ENCODE data around the gene OR52H1. TPM values are rescaled to one million over a fixed set of nuclear protein-coding genes. Genes with fewer than 3 reads are reported as not detected.

OR52H1 gene
- total and polyA plus RNA-seq, 4 donors = 0.78 to 0.96 TPM; not detected in 2

DNA sequence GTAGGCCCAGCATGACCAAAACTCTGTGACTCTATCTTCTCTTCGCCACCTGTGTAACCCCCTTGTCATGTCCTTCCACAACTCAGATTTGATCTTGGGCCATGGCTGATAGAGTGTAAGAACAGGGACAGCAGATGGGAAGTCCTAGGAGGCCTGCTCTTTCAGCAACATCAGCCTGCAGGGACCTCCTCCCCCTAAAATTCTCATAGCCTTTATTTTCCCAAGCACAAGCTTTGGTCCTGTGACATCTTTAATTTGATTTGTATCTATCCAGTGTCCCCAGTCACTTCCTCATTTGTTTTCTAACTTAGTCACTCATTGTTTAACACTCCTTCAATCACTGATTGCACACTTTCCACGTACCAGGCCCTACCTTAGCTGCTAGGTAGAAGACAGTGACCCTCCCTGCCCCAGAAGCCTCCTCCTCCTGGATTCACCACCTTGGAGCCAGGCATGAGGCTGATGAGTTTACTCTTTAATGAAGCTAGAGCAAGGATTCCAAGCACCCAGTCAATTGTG is 43.9 kb downstream of the OR52H1 start:
- Histone ChIP-seq H3K27ac (ENCODE audit: low read depth in 1 of 2, low read length in 2 of 2) (no peak overlapping the region), H3K4me1 (ENCODE audit: control insufficient read depth in 1 of 2, insufficient read depth in 2 of 2, low read length in 2 of 2) (no peaks in the 10 kb centered on the region), H3K9me3 (ENCODE audit: control insufficient read depth, low read length) (no peaks in the 10 kb centered on the region), H3K4me3 (ENCODE audit: low read length in 2 of 2) (no peak overlapping the region), H3K36me3 (ENCODE audit: control insufficient read depth in 1 of 2, insufficient read depth in 2 of 2, low read length in 1 of 2) (no peaks in the 10 kb centered on the region), H3K27me3 (ENCODE audit: control insufficient read depth in 1 of 2, insufficient read depth in 2 of 2, low read length in 1 of 2) (no peaks in the 10 kb centered on the region)
- 80 to 87% methylated on average over 2 of the region's 2 CpGs for WGBS, 2 donors
- intact Hi-C loops (cut with DNase I) = no loop called here
- ATAC-seq (ENCODE audit: low FRiP score) (no peak), DNase-seq (no peak)

DNA sequence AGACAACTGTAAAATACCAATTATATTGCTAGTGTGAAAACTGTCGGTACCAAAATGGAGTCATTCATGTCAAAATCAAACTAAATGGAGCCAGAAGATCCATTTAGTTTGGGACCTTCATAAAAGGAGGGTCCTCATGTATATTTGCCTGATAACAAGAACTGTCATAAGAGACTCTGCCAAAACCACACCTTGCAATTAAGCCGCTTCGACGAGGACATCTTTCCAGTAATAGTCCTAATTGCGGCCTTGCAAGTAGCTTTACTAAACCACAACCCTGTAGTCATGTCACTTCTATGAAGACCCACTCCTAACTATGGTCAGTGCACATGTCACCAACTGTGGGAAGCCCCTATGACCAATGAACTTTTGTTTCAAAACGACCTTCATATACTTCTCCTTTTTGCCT is 47.9 kb downstream of the OR52H1 start:
- H3K36me3 ChIP-seq (ENCODE audit: control insufficient read depth in 1 of 2, insufficient read depth in 2 of 2, low read length in 1 of 2) = no peaks in the 10 kb centered on the region
- no peak for ATAC-seq (ENCODE audit: low FRiP score)
- no peaks in the 10 kb centered on the region for H3K4me1 ChIP-seq (ENCODE audit: control insufficient read depth in 1 of 2, insufficient read depth in 2 of 2, low read length in 2 of 2)
- H3K4me3 ChIP-seq (ENCODE audit: low read length in 2 of 2) = no peak overlapping the region
- no peaks in the 10 kb centered on the region for H3K27me3 ChIP-seq (ENCODE audit: control insufficient read depth in 1 of 2, insufficient read depth in 2 of 2, low read length in 1 of 2)
- intact Hi-C loops (cut with DNase I) = no loop called here
- no peak overlapping the region for H3K27ac ChIP-seq (ENCODE audit: low read depth in 1 of 2, low read length in 2 of 2)
- 83 to 87% methylated on average over 6 of the region's 6 CpGs for WGBS, 2 donors
- no peak for DNase-seq
- H3K9me3 ChIP-seq (ENCODE audit: control insufficient read depth, low read length) = peaks cover 2% of the 10 kb centered on the region

DNA sequence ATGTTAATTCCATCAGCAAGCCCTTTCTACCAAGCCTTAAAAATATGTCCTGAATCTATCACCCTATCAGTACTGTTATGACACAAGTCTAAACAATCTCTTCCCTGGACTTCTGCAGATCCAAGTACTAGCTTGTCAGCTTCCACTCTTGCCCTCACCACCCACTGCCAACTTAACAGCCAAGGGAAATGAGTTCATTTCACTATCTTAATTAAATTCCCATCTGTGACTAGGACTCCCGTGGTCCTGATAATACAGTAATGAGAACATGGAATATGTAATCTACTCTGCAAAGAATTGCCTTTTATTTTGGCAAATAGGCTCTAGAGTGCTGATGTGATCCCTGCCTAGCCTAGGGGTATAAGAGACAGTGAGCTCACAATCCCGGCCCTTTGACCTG is 48.7 kb downstream of the OR52H1 start:
- DNase-seq = no peak
- Histone ChIP-seq H3K9me3 (ENCODE audit: control insufficient read depth, low read length) (peaks cover 2% of the 10 kb centered on the region), H3K36me3 (ENCODE audit: control insufficient read depth in 1 of 2, insufficient read depth in 2 of 2, low read length in 1 of 2) (no peaks in the 10 kb centered on the region), H3K4me1 (ENCODE audit: control insufficient read depth in 1 of 2, insufficient read depth in 2 of 2, low read length in 2 of 2) (no peaks in the 10 kb centered on the region), H3K27me3 (ENCODE audit: control insufficient read depth in 1 of 2, insufficient read depth in 2 of 2, low read length in 1 of 2) (no peaks in the 10 kb centered on the region), H3K27ac (ENCODE audit: low read depth in 1 of 2, low read length in 2 of 2) (no peak overlapping the region), H3K4me3 (ENCODE audit: low read length in 2 of 2) (no peak overlapping the region)
- intact Hi-C loops (cut with DNase I) = no loop called here
- ATAC-seq (ENCODE audit: low FRiP score) = no peak
- WGBS, 2 donors = 41 to 46% methylated on average over 2 of the region's 2 CpGs

Other genes starting within 250 kb of the OR52H1 start
- not detected for gene OR51B4, start 246.6 kb downstream of the OR52H1 start, total RNA-seq
- not detected for gene OR51B4, start 246.6 kb downstream of the OR52H1 start, polyA plus RNA-seq
- gene OR51B2, start 224.2 kb downstream of the OR52H1 start, total RNA-seq = not detected
- gene OR51B2, start 224.2 kb downstream of the OR52H1 start, polyA plus RNA-seq = not detected
- gene OR51B5, start 205.0 kb downstream of the OR52H1 start, total RNA-seq = 1 to 10 TPM in 1 of 2 donors, under 1 TPM in 1; 0.71 to 1.2 TPM
- gene OR51B5, start 205.0 kb downstream of the OR52H1 start, polyA plus RNA-seq = not detected
- not detected for gene OR51B6, start 197.0 kb downstream of the OR52H1 start, total RNA-seq
- not detected for gene OR51B6, start 197.0 kb downstream of the OR52H1 start, polyA plus RNA-seq
- not detected for gene OR51M1, start 164.7 kb downstream of the OR52H1 start, total RNA-seq
- not detected for gene OR51M1, start 164.7 kb downstream of the OR52H1 start, polyA plus RNA-seq
- gene OR51Q1, start 126.4 kb downstream of the OR52H1 start, total RNA-seq = not detected
- 1 to 10 TPM in 1 of 2 donors, not detected in 1; 1.4 TPM for gene OR51Q1, start 126.4 kb downstream of the OR52H1 start, polyA plus RNA-seq
- under 1 TPM; 0.42 to 0.49 TPM for gene OR51I1, start 107.0 kb downstream of the OR52H1 start, total RNA-seq
- not detected for gene OR51I1, start 107.0 kb downstream of the OR52H1 start, polyA plus RNA-seq
- gene OR51I2, start 99.2 kb downstream of the OR52H1 start, total RNA-seq = not detected
- gene OR51I2, start 99.2 kb downstream of the OR52H1 start, polyA plus RNA-seq = not detected
- not detected for gene OR52D1, start 59.9 kb downstream of the OR52H1 start, total RNA-seq
- not detected for gene OR52D1, start 59.9 kb downstream of the OR52H1 start, polyA plus RNA-seq
- gene UBQLN3, start 38.6 kb downstream of the OR52H1 start, total RNA-seq = under 1 TPM; 0.71 to 0.99 TPM
- gene UBQLN3, start 38.6 kb downstream of the OR52H1 start, polyA plus RNA-seq = not detected
- 1 to 10 TPM in 1 of 2 donors, under 1 TPM in 1; 0.88 to 1.3 TPM for gene UBQLNL, start 31.8 kb downstream of the OR52H1 start, total RNA-seq
- gene UBQLNL, start 31.8 kb downstream of the OR52H1 start, polyA plus RNA-seq = 1 to 10 TPM in 1 of 2 donors, not detected in 1; 1.6 TPM
- not detected for gene OR52B6, start 32.3 kb upstream of the OR52H1 start, total RNA-seq
- gene OR52B6, start 32.3 kb upstream of the OR52H1 start, polyA plus RNA-seq = not detected
- 1 to 10 TPM; 2.1 to 5.1 TPM for gene TRIM6, start 48.1 kb upstream of the OR52H1 start, total RNA-seq
- 1 to 10 TPM; 3.6 to 6.3 TPM for gene TRIM6, start 48.1 kb upstream of the OR52H1 start, polyA plus RNA-seq
- gene TRIM34, start 76.5 kb upstream of the OR52H1 start, total RNA-seq = 1 to 10 TPM; 5.6 to 9.2 TPM
- gene TRIM34, start 76.5 kb upstream of the OR52H1 start, polyA plus RNA-seq = 1 to 10 TPM; 5.1 to 5.8 TPM
- gene TRIM5, start 136.5 kb upstream of the OR52H1 start, total RNA-seq = 10 to 100 TPM; 38.8 to 42.0 TPM
- 10 to 100 TPM; 16.0 to 21.0 TPM for gene TRIM5, start 136.5 kb upstream of the OR52H1 start, polyA plus RNA-seq
- gene TRIM22, start 141.2 kb upstream of the OR52H1 start, total RNA-seq = 100 to 1,000 TPM in 1 of 2 donors, 10 to 100 TPM in 1; 71.4 to 109 TPM
- 100 to 1,000 TPM in 1 of 2 donors, 10 to 100 TPM in 1; 39.9 to 110 TPM for gene TRIM22, start 141.2 kb upstream of the OR52H1 start, polyA plus RNA-seq
- gene OR56B1, start 187.9 kb upstream of the OR52H1 start, total RNA-seq = under 1 TPM; 0.24 to 0.26 TPM
- gene OR56B1, start 187.9 kb upstream of the OR52H1 start, polyA plus RNA-seq = not detected
- under 1 TPM; 0.78 to 0.87 TPM for gene OR52N4, start 205.7 kb upstream of the OR52H1 start, total RNA-seq
- gene OR52N4, start 205.7 kb upstream of the OR52H1 start, polyA plus RNA-seq = 1 to 10 TPM in 1 of 2 donors, not detected in 1; 1.2 TPM
- gene OR52N5, start 234.8 kb upstream of the OR52H1 start, total RNA-seq = not detected
- not detected for gene OR52N5, start 234.8 kb upstream of the OR52H1 start, polyA plus RNA-seq
- not detected for gene OR52N1, start 242.7 kb upstream of the OR52H1 start, total RNA-seq
- gene OR52N1, start 242.7 kb upstream of the OR52H1 start, polyA plus RNA-seq = not detected

Data from aorta (tissue), 5 donors.